Measurements from ENCODE around the gene MRPL12. TPM values are rescaled to one million over a fixed set of nuclear protein-coding genes. Genes with fewer than 3 reads are reported as not detected.

The MRPL12 gene
- total RNA-seq, 1 experiment from 2014 or later, result 260 TPM

- TF ChIP-seq RAD21 (IDR thresholded peaks at IDR 0.05; ENCODE audit: low read depth) (no peak), ATF3 (IDR thresholded peaks at IDR 0.05) (no peak), SIN3A (IDR thresholded peaks at IDR 0.05; ENCODE audit: low read depth) (no peak), REST (IDR thresholded peaks at IDR 0.05; ENCODE audit: low read depth) (no peak)
Measured at GRCh38 chr17:81656835-81657234, 46.3 kb upstream of the MRPL12 start (continued).

GRCh38 chr17:81659038-81659437, 44.1 kb upstream of the MRPL12 start:
- peaks cover 14 to 16% of the 10 kb centered on the region in 2 experiments for H3K4me1 ChIP-seq (ENCODE audit: control insufficient read depth in 1 of 2, insufficient read depth in 2 of 2, low read length in 2 of 2)
- TF ChIP-seq ZBTB33 (IDR thresholded peaks at IDR 0.05; ENCODE audit: extremely low read depth, insufficient replicate concordance, low read length) (no peak), SP1 (IDR thresholded peaks at IDR 0.05; ENCODE audit: low read depth) (no peak)
- H2AFZ ChIP-seq (ENCODE audit: low read depth, low read length, poor library complexity, severe bottlenecking), result no peak overlapping the region
- H3K9me2 ChIP-seq (ENCODE audit: insufficient read depth), result no peaks in the 10 kb centered on the region
- no peak for DNase-seq (ENCODE audit: low read depth, low spot score)
- no peaks in the 10 kb centered on the region for H3K9me3 ChIP-seq (ENCODE audit: control insufficient read depth in 1 of 2, insufficient read depth in 1 of 2, low read depth in 1 of 2, low read length in 2 of 2)
- ChIA-PET RAD21 (ENCODE audit: low non-redundant PET in 1 of 2, low total read pairs in 2 of 2, uncharacterized antibody in 2 of 2, unreplicated experiment in 2 of 2) (no interaction called here), CTCF (interaction anchor here (0.7 kb wide), 1 partner anchor 17 kb away, joined by 3 read pairs; no protein-coding TSS in a partner anchor), POLR2A (no interaction called here)
- no peaks in the 10 kb centered on the region for H3K27me3 ChIP-seq (ENCODE audit: insufficient read depth, low read length)
- intact Hi-C loops (cut with micrococcal nuclease), result no loop called here
- no peak overlapping the region for H3K4me3 ChIP-seq (replicated peaks in 1 of 2; ENCODE audit: low read depth in 1 of 2, low read length in 2 of 2)
- BruUV-seq (replicated peaks), result no TSS peak
- no peaks in the 10 kb centered on the region for H4K20me1 ChIP-seq (ENCODE audit: insufficient read depth)
- H3K27ac ChIP-seq (ENCODE audit: low read depth, low read length), result no peak overlapping the region
- H3K9ac ChIP-seq (ENCODE audit: low read length), result no peak overlapping the region
- no peak overlapping the region for H3K4me2 ChIP-seq (ENCODE audit: low read length)
- no peaks in the 10 kb centered on the region for H3K79me2 ChIP-seq (ENCODE audit: insufficient read depth, low read length)
- no peaks in the 10 kb centered on the region for H3K36me3 ChIP-seq (ENCODE audit: control insufficient read depth in 1 of 2, insufficient read depth in 2 of 2, low read length in 2 of 2)
- ATAC-seq, result no peak

All from HCT116 (cell line).